A549 treated with RU486 at 1 μM for 4 hours (cell line): ENCODE data around the gene SLC22A2. TPM values are rescaled to one million over a fixed set of nuclear protein-coding genes. Genes with fewer than 3 reads are reported as not detected.

ENCODE experiments used
- total RNA-seq: library from RNA; stranded (reverse); fragments of 200-300 nt; extraction: Qiagen RNA extraction; gene quantifications from 5 replicates; pipeline ENCODE4 v1.2.3, GENCODE V29; 2022; ENCODE audit warnings: low read depth

Gene SLC22A2
- 0.10 to 0.23 TPM in 2 of 5 replicates, not detected in the others for total RNA-seq

DNA sequence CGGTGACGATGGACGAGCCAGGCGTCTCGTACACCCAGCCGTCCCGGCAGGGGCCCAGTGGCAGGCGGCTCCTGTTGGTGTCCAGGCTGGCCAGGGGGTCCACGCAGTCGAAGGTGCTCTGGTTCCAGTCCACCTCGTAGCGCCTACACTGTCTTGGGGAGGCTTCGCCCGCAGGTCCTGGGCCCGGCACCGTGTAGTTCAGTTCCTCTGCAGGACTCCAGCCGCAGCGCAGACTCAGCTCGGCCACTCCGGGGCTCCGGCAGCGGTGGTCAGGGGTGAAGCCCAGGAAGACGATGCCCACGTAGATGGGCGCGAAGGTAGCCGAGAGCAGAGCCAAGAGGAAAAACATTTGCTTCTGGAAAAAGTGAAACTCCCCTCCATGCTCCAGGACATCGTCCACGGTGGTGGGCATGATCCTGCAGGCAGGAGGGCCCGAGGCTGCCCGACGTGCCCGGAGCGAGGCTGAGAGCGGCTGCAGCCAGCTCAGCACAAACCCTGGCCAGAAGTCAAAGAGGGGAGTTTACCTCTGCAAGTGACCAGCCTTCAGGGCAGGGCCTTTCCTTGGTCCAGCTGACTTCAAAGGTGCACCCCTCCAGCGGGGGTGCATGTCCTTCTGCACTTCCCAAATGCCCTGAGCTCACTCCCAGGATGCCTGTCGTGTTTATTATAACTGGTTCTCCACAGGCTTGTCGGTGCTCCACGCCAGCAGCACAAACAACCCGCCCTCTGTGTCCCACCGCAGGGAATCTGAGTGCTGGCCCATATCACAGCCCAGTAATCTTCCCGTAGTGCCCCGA lies at the start of gene SLC22A2:
Gene SLC22A2 (minus strand): TSS at position 476 of the 797 bp plus-strand sequence. CDS start 64 bp downstream, at position 412.

Other genes with a start within 250 kb of the SLC22A2 start
- 1.6 to 2.5 TPM (median 1.7 TPM) in 5 replicates for gene SLC22A1, start 137.0 kb downstream of the SLC22A2 start, total RNA-seq
- 25.9 to 39.8 TPM (median 36.8 TPM) in 5 replicates for gene SLC22A3, start 89.6 kb upstream of the SLC22A2 start, total RNA-seq